Measurements from ENCODE around the gene TTC3. TPM values are rescaled to one million over a fixed set of nuclear protein-coding genes. Genes with fewer than 3 reads are reported as not detected.

TTC3 gene
- total RNA-seq, 1 donor from 2014 or later = 44.3 TPM

GRCh38 chr21:37117204-37117603 is 44.1 kb downstream of the TTC3 start:
- no peak for DNase-seq
- no peak for TF ChIP-seq CTCF (IDR thresholded peaks at IDR 0.05; ENCODE audit: borderline replicate concordance)
- Histone ChIP-seq H3K9me3 (replicated peaks) (no peaks in the 10 kb centered on the region), H3K4me1 (no peaks in the 10 kb centered on the region), H3K4me3 (no peak overlapping the region), H3K36me3 (peaks cover 7% of the 10 kb centered on the region), H3K27ac (replicated peaks) (no peak overlapping the region), H3K27me3 (ENCODE audit: low read depth) (no peaks in the 10 kb centered on the region)
- intact Hi-C loops (cut with micrococcal nuclease) = no loop called here

GRCh38 chr21:37118187-37118826 is 45.3 kb downstream of the TTC3 start:
- no peaks in the 10 kb centered on the region for H3K4me1 ChIP-seq
- DNase-seq = no peak
- TF ChIP-seq CTCF (IDR thresholded peaks at IDR 0.05; ENCODE audit: borderline replicate concordance) = no peak
- peaks cover 7% of the 10 kb centered on the region for H3K36me3 ChIP-seq
- H3K27me3 ChIP-seq (ENCODE audit: low read depth) = no peaks in the 10 kb centered on the region
- no peak overlapping the region for H3K27ac ChIP-seq (replicated peaks)
- H3K9me3 ChIP-seq (replicated peaks) = no peaks in the 10 kb centered on the region
- H3K4me3 ChIP-seq = no peak overlapping the region
- intact Hi-C loops (cut with micrococcal nuclease) = no loop called here

GRCh38 chr21:37119421-37120218 is 46.6 kb downstream of the TTC3 start:
- Histone ChIP-seq H3K27me3 (ENCODE audit: low read depth) (no peaks in the 10 kb centered on the region), H3K27ac (replicated peaks) (no peak overlapping the region), H3K36me3 (peaks cover 15% of the 10 kb centered on the region), H3K9me3 (replicated peaks) (no peaks in the 10 kb centered on the region), H3K4me1 (no peaks in the 10 kb centered on the region), H3K4me3 (no peak overlapping the region)
- intact Hi-C loops (cut with micrococcal nuclease) = no loop called here
- TF ChIP-seq CTCF (IDR thresholded peaks at IDR 0.05; ENCODE audit: borderline replicate concordance) = no peak
- DNase-seq = no peak

- Histone ChIP-seq H3K4me3 (no peak overlapping the region), H3K9me3 (replicated peaks) (no peaks in the 10 kb centered on the region), H3K36me3 (peaks cover 84% of the 10 kb centered on the region), H3K27me3 (ENCODE audit: low read depth) (no peaks in the 10 kb centered on the region), H3K27ac (replicated peaks) (no peak overlapping the region), H3K4me1 (no peaks in the 10 kb centered on the region)
- DNase-seq = no peak
- intact Hi-C loops (cut with micrococcal nuclease) = no loop called here
- no peak for TF ChIP-seq CTCF (IDR thresholded peaks at IDR 0.05; ENCODE audit: borderline replicate concordance)
Observed at GRCh38 chr21:37128076-37128475, 55.0 kb downstream of the TTC3 start.

GRCh38 chr21:37130971-37131370 is 57.9 kb downstream of the TTC3 start:
- DNase-seq = no peak
- Histone ChIP-seq H3K4me3 (no peak overlapping the region), H3K9me3 (replicated peaks) (no peaks in the 10 kb centered on the region), H3K36me3 (peaks cover 88% of the 10 kb centered on the region), H3K27me3 (ENCODE audit: low read depth) (no peaks in the 10 kb centered on the region), H3K27ac (replicated peaks) (no peak overlapping the region), H3K4me1 (no peaks in the 10 kb centered on the region)
- no peak for TF ChIP-seq CTCF (IDR thresholded peaks at IDR 0.05; ENCODE audit: borderline replicate concordance)
- intact Hi-C loops (cut with micrococcal nuclease) = no loop called here
